Astrocyte of the cerebellum (primary cell): Measurements from ENCODE around the gene CFAP46.

Experiments
- DNase-seq: peaks from one replicate; pipeline ENCODE4 v3.0.0-alpha.2; 2011; ENCODE audit warnings: low read depth
- H3K4me3 ChIP-seq: 2 replicates; pipeline ENCODE4 v1.5.1; 2011; ENCODE audit warnings: mild to moderate bottlenecking, low read depth, low read length, moderate library complexity
- CTCF ChIP-seq: IDR thresholded peaks from 2 replicates; pipeline ENCODE4 v1.5.1; 2012; ENCODE audit warnings: low read length, low read depth, moderate library complexity, mild to moderate bottlenecking; ENCODE audit errors: missing control alignments
- in situ Hi-C: cut with HindIII; loops from 2 replicates; pipeline ENCODE4 v1.10.0; 2017; ENCODE audit warnings: low sequenced_read_pairs

CFAP46 gene

GRCh38 chr10:132856869-132857524 is 85.4 kb downstream of the CFAP46 start:
- in situ Hi-C loops, result no loop called here
- TF ChIP-seq CTCF, result no peak

GRCh38 chr10:132855889-132856288 is 86.5 kb downstream of the CFAP46 start:
- in situ Hi-C loops, result no loop called here
- H3K4me3 ChIP-seq, result no peak overlapping the region
- DNase-seq, result no peak
- TF ChIP-seq CTCF, result no peak

More at GRCh38 chr10:132856869-132857524, 85.4 kb downstream of the CFAP46 start:
- DNase-seq, result no peak
- H3K4me3 ChIP-seq, result no peak overlapping the region

GRCh38 chr10:132851451-132851850 is 90.9 kb downstream of the CFAP46 start:
- in situ Hi-C loops, result no loop called here
- no peak for DNase-seq
- no peak overlapping the region for H3K4me3 ChIP-seq
- TF ChIP-seq CTCF, result no peak

GRCh38 chr10:132850896-132851295 is 91.5 kb downstream of the CFAP46 start:
- TF ChIP-seq CTCF, result no peak
- in situ Hi-C loops, result no loop called here
- no peak for DNase-seq
- H3K4me3 ChIP-seq, result no peak overlapping the region

- in situ Hi-C loops, result no loop called here
- DNase-seq, result no peak
- no peak overlapping the region for H3K4me3 ChIP-seq
- no peak for TF ChIP-seq CTCF
Observed at GRCh38 chr10:132850246-132850645, 92.1 kb downstream of the CFAP46 start.

- no peak overlapping the region for H3K4me3 ChIP-seq
- in situ Hi-C loops, result loop anchor here (5.0 kb wide), 1 partner anchor 33 kb away; no protein-coding TSS in a partner anchor
- TF ChIP-seq CTCF, result no peak
- DNase-seq, result no peak
Observed at GRCh38 chr10:132849546-132850031, 92.8 kb downstream of the CFAP46 start.
